Retinal pigment epithelial cell (primary cell): ENCODE measurements around the gene LTA4H.

ENCODE experiments used
- DNase-seq: peaks from one replicate; pipeline ENCODE4 v3.0.0-alpha.2; 2010; ENCODE audit warnings: low read depth
- H3K4me3 ChIP-seq: 2 replicates; pipeline ENCODE4 v1.5.1; 2011; ENCODE audit warnings: mild to moderate bottlenecking, low read length, control low read depth, moderate library complexity
- TF ChIP-seq, protein P1 (sequence below): conservative IDR thresholded peaks from 2 replicates; pipeline ENCODE4 v1.5.1; 2011; ENCODE audit warnings: low read depth, low read length, control low read depth, inconsistent platforms

The LTA4H gene

DNA sequence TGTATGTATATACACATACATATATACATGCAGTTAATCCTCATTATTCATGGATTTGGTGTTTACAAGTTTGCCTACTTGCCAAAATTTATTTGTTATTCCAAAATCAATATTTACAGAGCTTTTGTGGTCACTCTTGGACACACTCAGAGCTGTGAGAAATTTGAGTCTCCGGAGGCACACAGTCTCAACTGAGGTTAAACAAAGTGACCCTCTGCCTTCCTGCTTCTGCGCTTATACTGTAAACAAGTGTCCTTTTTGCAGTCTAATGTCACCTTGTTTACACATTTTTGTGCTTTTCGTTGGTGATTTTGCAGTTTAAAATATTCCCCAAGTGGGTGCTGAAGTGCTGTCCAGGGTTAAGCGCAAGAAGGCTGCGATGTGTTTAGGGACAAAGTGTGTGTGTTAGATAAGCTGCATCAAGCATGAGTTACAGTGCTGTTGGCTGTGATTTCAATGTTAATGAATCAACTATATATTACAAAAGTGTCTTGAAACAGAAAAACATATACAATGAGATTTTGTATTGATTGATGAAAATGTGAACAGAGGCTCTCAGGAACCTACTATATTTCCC lies 13.1 kb upstream of the LTA4H start:
- TF ChIP-seq, protein P1, sequence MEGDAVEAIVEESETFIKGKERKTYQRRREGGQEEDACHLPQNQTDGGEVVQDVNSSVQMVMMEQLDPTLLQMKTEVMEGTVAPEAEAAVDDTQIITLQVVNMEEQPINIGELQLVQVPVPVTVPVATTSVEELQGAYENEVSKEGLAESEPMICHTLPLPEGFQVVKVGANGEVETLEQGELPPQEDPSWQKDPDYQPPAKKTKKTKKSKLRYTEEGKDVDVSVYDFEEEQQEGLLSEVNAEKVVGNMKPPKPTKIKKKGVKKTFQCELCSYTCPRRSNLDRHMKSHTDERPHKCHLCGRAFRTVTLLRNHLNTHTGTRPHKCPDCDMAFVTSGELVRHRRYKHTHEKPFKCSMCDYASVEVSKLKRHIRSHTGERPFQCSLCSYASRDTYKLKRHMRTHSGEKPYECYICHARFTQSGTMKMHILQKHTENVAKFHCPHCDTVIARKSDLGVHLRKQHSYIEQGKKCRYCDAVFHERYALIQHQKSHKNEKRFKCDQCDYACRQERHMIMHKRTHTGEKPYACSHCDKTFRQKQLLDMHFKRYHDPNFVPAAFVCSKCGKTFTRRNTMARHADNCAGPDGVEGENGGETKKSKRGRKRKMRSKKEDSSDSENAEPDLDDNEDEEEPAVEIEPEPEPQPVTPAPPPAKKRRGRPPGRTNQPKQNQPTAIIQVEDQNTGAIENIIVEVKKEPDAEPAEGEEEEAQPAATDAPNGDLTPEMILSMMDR, result no peak
- no peak for DNase-seq
- no peak overlapping the region for H3K4me3 ChIP-seq

DNA sequence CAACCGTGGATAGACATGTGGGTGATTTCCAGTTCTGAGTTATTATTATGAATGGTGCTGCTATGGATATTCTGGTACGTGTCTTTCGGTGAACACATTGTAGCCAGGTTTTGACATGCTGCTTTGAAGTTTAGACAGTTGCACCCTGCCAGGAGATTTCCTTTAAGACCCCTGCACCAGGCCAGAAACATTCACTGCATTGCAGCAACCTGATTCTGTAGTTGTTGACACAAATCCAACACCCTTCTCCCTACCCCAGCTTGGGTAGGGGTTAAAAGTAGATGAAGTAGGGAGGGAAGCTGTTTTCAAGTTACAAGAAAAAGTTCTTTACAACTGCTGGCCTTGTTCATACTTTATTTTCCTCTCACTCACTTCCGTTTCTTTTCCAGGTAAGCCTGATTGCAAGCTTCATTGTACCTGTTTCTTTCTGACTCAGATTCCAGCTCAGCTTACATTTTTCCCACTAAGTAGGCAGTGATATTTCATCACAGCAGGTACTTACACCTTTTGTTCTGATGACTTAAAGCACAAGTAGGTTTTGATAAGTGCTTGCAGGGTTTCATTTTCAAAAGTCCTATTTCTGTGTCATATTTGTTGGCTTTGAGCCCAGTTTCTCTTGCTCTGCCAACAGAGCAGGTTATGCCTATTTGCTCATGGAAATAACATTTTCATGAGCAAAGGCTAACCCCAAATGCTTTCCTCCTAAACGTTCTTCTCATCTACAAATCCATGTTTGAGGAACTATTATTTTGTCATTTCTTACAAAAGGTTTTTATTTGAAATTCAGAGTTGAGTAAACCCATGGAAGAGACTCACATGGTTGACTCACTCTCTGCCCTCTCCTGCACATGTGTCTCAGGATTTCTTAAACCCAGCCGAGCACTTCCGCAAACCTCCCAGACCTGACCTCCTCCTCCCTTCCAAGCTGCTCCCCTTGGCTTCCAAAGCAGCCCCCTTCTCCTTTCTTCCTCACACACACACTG lies 12.1 kb upstream of the LTA4H start:
- no peak overlapping the region for H3K4me3 ChIP-seq

DNA sequence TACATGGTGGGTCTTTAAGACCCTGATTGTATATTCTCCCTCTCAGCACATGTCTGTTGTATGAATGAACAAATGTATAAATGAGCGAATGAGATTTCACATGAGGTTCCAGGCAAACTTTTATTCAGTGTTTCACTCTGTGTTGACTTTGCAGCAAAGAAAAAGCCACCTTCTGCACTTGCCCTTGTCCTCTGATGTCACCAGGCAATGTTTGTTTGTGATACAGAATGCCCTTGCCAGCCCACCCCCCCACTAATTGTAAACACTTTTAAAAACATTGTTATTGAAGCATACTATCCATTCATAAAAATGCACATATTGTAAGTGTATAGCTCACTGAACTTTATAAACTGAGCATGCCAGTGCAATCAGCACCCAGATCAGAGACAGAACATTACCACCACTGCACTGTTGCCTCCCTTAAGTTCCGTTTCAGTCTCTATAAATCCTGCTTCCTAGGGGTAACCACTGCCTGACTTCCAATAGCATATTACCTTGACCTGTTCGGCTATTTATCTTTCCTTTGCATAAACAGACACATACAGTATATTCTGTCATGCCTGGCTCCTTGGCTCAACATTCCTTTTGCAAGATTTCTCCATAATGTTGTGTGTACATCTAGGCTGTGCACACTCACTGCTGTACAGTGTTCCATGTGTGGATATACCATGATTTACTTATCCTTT lies 11.3 kb upstream of the LTA4H start:
- DNase-seq, result no peak
- TF ChIP-seq, protein P1, result no peak

More for the DNA sequence above, 12.1 kb upstream of the LTA4H start:
- TF ChIP-seq, protein P1, result no peak
- peak; percentile 25 for DNase-seq

DNA sequence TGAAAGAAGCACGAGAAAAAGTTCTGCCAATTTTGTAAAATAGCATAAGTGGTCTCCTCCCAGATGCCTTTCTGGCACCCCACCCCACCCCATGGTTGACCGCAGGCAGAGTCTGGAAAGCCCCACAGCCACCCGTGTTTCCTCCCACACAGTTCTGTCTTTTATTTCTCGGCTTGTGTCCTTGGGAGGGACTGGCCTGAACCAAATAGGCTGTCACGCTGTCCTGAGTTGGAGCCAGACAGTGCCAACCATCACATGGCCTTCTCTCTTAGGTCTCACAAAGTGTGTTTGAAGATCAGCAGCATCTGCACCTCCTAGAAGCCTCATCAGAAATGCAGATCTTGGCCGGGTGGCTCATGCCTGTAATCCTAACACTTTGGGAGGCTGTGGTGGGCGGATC lies 10.2 kb upstream of the LTA4H start:
- TF ChIP-seq, protein P1, result no peak

More for the DNA sequence above, 11.3 kb upstream of the LTA4H start:
- no peak overlapping the region for H3K4me3 ChIP-seq

DNA sequence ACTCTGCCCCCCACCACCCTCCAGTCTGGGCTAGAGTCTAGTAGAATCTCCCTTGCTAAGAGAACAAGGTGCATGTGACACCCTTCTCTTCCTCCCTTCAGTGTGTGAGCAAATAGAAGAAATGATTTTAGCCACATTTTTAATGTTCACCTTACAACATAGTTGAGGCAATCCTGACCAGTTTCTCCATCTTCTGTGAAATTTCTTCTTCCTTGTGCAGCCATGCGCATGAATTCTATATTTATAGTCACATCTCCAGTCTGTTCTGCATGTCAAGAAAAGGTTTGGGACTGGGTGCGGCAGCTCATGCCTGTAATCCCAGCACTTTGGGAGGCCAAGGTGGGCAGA lies 9.5 kb upstream of the LTA4H start:
- no peak for DNase-seq
- no peak overlapping the region for H3K4me3 ChIP-seq
- TF ChIP-seq, protein P1, result no peak

More for the DNA sequence above, 10.2 kb upstream of the LTA4H start:
- DNase-seq, result no peak
- no peak overlapping the region for H3K4me3 ChIP-seq

DNA sequence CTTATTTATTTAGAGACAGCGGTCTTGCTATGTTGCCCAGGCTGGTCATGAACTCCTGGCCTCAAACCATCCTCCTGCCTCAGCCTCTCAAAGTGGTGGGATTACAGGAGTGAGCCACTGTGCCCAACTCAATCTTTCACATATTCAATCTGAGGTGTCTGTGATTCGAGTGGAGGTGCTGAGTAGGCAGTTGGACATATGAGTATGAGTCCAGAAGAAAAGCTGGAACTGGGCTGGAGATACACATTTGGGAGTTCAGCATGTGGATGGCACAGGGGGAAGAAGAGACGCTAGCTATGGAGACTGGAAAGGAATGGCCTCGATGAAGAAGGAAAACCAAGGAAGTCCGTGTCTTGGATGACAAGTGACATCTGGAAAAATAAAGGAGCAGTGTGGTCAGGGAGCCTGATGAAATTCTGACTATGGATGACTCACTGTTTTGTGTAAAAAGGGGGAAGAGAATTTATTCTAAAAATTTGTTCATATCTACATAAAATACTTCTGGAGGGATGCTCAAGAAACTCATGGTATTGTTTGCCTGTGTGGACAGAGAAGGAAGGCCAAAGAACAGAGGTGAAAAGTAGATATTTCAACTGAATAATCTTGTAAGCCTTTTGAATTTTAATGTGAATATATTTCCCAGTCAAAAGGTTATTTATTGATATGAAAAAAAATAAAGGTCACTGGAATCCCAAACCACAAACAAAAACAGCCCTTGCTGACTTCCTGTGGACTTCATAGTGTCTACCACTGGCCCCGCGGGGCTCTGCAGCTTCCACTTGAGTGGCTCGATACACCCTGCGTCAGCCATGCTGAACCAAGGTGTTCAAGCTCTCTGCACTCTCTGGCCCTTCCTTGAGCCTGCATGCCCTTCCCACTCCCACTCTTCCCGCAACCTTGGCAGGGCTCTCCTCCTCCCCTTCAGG lies 8.9 kb upstream of the LTA4H start:
- TF ChIP-seq, protein P1, result no peak
- H3K4me3 ChIP-seq, result no peak overlapping the region
- no peak for DNase-seq
